ENCODE results near the gene CLIP3.

DNA sequence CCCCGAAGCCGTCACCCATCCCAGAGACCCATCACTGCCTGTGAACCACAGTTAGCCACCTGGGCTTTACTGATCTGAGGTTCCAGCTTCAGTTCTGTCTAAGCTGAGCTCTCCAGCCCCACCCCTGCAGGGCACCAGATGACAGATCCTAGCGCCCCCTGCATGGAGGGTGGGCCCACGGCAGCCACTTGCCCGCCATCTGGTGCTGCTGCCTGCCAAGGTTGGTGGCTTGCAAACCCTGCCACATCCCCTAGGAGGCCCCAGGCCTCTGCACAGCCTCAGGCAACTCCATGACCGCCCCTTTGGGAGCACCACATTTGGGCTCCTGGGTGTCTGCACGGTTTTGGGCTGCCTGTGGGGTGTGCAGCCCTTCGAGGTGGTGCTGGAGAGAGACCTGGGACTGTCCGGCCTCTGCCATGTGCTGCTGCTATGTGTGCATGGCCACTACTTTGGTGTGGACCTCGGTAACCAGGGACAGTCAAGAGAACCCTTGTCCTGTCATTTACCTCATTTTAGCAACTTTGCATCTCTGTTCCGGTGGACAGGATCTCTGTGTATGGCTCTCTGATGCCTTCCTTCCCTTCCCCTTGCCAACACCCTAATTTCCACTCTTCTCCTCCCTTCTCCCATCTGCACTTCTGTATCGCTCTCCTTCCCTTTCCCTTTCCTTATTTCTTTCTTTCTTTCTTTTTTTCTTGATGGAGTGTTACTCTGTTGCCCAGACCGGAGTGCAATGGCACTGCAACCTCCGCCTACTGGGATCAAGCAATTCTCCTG is 55.0 kb downstream of the CLIP3 start:
- TF ChIP-seq, protein P1, sequence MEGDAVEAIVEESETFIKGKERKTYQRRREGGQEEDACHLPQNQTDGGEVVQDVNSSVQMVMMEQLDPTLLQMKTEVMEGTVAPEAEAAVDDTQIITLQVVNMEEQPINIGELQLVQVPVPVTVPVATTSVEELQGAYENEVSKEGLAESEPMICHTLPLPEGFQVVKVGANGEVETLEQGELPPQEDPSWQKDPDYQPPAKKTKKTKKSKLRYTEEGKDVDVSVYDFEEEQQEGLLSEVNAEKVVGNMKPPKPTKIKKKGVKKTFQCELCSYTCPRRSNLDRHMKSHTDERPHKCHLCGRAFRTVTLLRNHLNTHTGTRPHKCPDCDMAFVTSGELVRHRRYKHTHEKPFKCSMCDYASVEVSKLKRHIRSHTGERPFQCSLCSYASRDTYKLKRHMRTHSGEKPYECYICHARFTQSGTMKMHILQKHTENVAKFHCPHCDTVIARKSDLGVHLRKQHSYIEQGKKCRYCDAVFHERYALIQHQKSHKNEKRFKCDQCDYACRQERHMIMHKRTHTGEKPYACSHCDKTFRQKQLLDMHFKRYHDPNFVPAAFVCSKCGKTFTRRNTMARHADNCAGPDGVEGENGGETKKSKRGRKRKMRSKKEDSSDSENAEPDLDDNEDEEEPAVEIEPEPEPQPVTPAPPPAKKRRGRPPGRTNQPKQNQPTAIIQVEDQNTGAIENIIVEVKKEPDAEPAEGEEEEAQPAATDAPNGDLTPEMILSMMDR (IDR thresholded peaks at IDR 0.05): peak; percentile 30
- TF ChIP-seq EZH2 (IDR thresholded peaks at IDR 0.05; ENCODE audit: borderline replicate concordance, insufficient read depth, low read depth, low read length, poor library complexity, severe bottlenecking): no peak

All from B cell (primary cell).